Uterus (tissue), 2 donors: Measurements from ENCODE around the gene GATM.

Experiments used
- POLR2A ChIP-seq, 2 donors: fragments of 450-650 bp; IDR thresholded peaks; one replicate each; pipeline ENCODE4 v1.6.1; 2016; ENCODE audit warnings: antibody characterized with exemption in 2 of 2, mild to moderate bottlenecking in 1 of 2, moderate library complexity in 1 of 2
- TF ChIP-seq, protein P1 (sequence below), 4 experiments: fragments of 200-600 bp in 2 of 4; fragments of 450-650 bp in 2 of 4; sonication (generic) in 2 of 4; IDR thresholded peaks; one replicate each; pipeline ENCODE4 v1.5.1; 2016 to 2019; ENCODE audit warnings: antibody characterized with exemption in 4 of 4, mild to moderate bottlenecking in 2 of 4, moderate library complexity in 1 of 4

DNA sequence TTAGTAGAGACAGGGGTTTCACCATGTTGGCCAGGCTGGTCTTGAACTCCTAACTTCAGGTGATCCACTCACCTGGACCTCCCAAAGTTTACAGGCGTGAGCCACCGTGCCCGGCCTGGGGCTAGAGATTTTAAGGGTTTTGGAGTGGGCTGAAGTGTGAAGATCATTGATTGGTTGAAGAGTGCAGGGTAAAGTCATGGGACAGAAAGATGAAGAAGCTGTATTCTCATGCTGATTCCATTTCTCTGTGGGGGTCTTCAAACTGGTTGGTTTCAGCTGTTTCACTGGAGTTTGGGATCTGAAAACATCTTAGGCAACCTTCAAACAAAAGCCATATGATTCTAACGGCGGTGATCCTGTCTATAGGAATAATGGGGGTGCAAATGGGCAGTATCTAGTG is 52.1 kb downstream of the GATM start:
- TF ChIP-seq, protein P1, sequence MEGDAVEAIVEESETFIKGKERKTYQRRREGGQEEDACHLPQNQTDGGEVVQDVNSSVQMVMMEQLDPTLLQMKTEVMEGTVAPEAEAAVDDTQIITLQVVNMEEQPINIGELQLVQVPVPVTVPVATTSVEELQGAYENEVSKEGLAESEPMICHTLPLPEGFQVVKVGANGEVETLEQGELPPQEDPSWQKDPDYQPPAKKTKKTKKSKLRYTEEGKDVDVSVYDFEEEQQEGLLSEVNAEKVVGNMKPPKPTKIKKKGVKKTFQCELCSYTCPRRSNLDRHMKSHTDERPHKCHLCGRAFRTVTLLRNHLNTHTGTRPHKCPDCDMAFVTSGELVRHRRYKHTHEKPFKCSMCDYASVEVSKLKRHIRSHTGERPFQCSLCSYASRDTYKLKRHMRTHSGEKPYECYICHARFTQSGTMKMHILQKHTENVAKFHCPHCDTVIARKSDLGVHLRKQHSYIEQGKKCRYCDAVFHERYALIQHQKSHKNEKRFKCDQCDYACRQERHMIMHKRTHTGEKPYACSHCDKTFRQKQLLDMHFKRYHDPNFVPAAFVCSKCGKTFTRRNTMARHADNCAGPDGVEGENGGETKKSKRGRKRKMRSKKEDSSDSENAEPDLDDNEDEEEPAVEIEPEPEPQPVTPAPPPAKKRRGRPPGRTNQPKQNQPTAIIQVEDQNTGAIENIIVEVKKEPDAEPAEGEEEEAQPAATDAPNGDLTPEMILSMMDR (IDR thresholded peaks at IDR 0.05) = no peak
- no peak for TF ChIP-seq POLR2A (IDR thresholded peaks at IDR 0.05)
